ENCODE results near the gene ZNF644. TPM values are rescaled to one million over a fixed set of nuclear protein-coding genes. Genes with fewer than 3 reads are reported as not detected.
A peak's percentile ranks its signal among the peaks of the same experiment; 100 is the strongest.

Gene ZNF644
- total RNA-seq, 1 experiment from 2014 or later, result 32.4 TPM

- no peak for DNase-seq (ENCODE audit: low read depth)
Observed at GRCh38 chr1:91022518-91022929, 689 bp upstream of the ZNF644 start.

GRCh38 chr1:91020967-91021685, 709 bp downstream of the ZNF644 start:
- DNase-seq (ENCODE audit: low read depth), result peak; percentile 83

GRCh38 chr1:91020486-91020885, 1.3 kb downstream of the ZNF644 start:
- DNase-seq (ENCODE audit: low read depth), result no peak

DNA sequence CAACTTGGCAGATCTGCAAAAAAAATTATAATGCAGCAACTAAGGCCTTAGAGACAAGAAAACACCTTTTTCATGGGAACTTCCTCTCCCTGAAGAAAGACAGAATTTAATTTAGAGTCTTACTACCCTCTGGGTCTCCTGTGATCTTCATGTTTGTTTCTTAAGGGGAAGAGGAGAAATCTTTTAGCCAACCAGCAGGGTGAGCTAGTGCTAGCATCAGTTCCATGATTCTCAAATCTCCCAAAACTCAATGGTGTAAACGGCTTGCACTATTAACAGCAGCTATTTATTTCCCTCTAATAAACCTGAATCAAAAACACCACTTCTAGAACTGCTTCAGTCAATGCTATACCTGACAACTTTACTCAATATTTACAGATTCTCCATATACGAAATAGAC, 3.8 kb downstream of the ZNF644 start:
- no peak for DNase-seq (ENCODE audit: low read depth)

DNA sequence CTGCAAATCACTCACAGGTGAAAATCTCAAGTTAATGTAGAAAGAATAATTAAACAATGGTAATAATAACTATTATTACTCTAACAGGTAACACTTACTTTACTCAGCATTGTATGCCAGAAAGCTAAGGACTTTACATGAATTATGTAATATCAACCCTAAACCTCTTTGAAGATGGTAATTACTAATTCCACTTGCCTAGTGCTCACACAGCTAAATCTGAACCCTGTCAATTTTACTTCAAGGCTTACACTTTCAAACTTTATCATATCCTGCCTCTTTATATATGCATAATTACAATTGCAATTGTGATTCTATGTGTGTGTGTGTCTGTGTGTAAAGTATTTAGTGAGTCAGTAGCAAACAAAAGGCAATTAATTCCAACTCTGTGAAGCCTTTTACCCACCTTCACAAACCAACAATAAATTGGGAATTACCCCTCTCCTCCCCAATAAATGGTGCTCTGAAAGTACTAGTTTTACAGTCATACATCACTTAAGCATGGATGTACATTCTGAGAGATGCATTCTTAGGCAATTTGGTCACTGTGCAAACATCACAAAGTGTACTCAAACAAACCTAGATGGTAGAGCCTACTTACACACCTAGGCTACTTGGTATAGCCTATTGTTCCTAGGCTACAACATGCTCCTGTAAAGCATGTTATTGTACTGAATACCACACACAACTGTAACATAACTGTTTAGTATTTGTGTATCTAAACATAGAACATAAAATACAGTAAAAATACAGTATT, 5.9 kb downstream of the ZNF644 start:
- DNase-seq (ENCODE audit: low read depth), result peak; percentile 45

DNA sequence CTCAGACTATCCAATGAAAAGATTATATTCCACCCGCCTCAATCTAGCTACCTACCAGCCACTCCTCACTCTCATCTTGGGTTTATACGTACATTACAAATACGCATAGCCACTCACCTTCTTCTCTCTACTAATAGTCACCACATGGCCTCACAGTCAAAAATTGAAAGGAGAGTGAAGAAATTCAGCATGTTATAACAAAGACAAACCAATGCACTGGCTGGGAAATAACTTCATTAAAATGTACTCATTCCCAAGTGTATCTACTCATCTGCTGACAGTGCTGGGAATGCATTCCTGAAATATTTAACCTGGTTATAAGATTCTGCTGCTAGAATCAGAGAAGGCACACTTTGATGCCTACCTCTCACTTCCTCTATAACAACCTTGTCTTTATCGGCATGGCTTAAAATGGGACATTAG, 6.5 kb downstream of the ZNF644 start:
- DNase-seq (ENCODE audit: low read depth), result peak; percentile 7

DNA sequence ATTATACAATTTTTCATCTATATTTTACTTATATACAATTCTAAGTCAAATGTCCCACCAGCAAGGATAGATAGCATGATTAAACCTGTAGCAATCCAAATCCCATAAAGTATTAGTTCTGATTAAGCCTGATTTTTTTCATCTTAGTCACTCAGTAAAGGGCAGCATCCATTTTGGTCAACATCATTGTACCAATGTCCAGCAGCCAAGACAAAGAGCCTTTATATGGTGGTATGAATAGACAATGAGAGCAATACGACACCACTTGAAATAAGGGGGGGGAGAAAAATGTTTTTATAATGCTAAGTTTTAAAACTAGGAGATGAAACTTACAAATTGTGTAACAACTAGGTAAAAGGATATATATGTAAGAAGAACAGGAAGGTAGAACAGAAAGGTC, 7.4 kb downstream of the ZNF644 start:
- DNase-seq (ENCODE audit: low read depth), result peak; percentile 71

- DNase-seq (ENCODE audit: low read depth), result no peak
Observed at GRCh38 chr1:91013302-91013701, 8.5 kb downstream of the ZNF644 start.

DNA sequence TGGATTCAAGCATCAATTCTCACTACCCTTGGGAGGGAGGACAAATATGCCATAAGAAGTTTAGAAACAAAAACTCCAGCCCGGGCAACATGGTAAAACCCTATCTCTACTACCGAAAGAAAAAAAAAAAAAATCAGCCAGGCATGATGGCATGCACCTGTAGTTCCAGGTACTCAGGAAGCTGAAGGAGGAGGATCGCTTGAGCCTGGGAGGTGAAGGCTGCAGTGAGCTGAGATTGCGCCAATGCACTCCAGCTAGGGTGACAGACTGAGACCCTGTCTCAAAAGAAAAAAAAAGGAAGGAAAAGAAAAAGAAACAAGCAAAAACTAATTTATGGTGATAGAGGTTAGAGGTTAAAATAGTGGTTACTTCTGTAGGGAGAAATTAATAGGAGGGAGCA, 9.6 kb downstream of the ZNF644 start:
- no peak for DNase-seq (ENCODE audit: low read depth)

GRCh38 chr1:91011726-91012125, 10.1 kb downstream of the ZNF644 start:
- DNase-seq (ENCODE audit: low read depth), result no peak

GRCh38 chr1:91007827-91008226, 14.0 kb downstream of the ZNF644 start:
- no peak for DNase-seq (ENCODE audit: low read depth)

DNA sequence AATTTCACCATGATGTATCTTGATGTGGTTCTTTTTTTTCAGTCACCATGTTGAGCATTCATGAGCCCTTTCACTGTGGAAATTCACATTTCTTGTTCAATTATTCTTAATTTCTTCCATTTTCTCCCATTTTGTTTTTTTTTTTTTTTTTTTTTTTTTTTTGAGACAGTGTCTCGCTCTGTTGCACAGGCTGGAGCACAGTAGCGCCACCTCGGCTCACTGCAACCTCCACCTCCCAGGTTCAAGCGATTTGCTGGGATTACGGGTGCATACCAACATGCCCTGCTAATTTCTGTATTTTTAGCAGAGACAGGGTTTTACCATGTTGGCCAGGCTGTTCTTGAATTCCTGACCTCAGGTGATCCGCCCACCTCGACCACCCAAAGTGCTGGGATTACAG, 14.7 kb downstream of the ZNF644 start:
- no peak for DNase-seq (ENCODE audit: low read depth)

DNA sequence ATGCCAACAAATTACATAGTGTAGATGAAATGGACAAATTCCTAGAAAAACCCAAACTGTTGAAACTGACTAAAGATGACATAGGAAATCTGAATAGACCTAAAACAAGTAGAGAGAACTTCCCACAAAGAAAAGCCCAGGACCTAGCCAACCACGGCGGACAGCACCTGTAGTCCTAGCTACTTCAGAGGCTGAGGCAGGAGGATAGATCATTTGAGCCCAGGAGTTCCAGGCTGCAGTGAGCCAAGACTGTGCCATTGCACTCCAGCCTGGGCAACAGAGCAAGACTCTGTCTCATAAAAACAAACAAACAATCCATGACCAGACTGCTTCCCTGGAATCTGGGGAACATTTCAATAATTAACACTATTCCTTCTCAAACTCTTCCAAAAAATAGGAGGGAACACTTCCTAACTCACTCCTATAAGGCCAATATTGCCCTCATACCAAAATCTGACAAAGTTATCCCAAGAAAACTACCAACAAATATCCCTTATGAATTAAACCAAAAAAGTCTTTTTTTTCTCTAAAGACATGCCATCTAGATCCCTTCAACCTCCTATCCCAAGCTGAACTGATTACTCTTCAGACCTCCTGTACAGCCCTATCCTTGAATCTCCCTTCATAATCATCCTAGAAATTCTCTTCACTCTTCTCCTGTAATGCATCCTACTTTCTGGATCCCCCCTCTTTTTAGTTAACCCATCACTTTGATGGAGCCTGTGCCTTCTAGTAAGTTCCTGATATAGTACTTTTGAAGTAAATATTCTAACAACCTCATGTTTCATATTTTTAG, 15.5 kb downstream of the ZNF644 start:
- DNase-seq (ENCODE audit: low read depth), result no peak

DNA sequence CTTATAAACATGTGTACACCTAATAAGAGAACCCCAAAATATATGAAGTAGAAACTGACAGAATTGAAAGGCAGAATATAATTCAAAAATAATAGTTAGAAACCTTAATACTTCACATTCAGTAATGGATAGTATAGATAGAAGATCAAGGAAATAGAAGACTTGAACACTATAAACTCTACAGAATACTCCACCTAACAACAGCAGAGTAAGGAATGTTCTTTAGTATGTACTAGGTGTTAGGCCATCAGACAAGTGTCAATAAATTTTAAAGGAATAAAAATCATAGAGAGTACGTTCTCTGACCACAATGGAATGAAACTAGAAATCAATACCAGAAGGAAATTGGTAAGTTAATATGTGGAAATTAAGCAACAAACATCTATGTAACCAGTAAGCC, 16.6 kb downstream of the ZNF644 start:
- DNase-seq (ENCODE audit: low read depth), result no peak

DNA sequence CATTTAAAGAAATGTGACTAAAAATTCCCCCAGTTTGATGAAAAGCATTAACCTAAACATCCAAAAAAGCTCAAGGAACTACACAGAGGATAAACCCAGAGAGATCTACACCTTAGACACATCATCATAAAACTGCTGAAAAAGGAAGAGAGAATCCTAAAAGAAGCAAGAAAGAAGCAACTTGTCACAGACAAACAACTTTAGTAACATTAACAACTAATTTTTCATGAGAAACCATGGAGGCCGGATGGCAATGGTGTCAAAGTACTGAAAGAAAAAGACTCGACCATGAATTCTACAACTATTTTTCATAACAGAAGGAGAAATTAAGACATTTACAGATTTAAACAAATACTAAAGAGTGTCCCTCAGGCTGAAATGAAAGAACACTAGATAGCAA, 17.7 kb downstream of the ZNF644 start:
- no peak for DNase-seq (ENCODE audit: low read depth)

DNA sequence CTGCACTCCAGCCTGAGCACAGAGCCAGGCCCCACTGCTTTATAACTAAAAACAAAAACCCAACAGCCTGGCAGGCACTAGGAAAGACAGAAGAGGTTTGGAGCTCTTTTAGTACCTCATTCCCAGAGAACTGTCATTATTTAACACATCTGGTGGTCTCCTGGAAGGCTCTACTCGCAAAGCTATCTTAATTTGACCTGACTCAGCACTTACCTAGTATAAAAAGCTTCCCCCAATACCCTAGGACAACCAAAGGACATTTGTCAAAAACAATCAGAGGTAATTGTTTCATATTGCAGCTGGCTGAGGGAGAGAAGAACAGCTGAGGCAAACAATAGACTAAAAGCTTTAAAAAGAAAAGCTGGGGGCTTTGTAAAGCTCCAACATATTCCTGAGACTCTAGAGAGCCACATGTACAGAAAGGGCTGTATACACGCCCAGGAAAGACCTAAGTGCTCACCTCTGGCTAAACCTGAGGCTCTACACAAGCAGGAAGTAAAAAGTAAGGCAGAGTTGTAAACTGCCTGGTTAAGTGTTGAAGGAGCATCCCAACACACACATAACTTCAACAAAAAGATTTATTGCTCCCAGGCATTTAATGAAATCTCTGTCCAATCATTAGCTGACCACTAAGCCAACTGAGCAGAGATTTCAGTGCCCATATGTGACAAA, 25.0 kb downstream of the ZNF644 start:
- no peak for DNase-seq (ENCODE audit: low read depth)

- no peak for DNase-seq (ENCODE audit: low read depth)
Observed at GRCh38 chr1:90995311-90995894, 26.4 kb downstream of the ZNF644 start.

DNA sequence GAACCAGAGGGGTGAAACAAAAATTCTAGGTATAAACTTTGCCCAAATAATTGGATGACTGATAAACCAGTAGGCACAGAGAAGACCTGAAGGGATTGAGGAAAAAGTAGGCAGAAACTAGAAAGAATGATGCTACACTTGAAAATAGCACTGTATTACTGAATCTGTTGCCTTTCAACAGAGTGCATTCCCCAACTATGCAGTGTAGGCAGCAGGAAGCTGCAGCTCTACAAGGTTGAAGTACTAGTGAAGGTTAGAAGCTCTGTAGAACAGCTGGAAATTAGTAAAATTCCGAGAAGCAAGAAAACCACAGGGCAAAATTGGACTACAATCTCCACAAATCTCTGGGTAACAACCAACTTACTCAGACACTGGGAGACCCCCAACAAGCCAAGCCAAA, 27.4 kb downstream of the ZNF644 start:
- DNase-seq (ENCODE audit: low read depth), result no peak

- DNase-seq (ENCODE audit: low read depth), result no peak
Observed at GRCh38 chr1:90993245-90993644, 28.6 kb downstream of the ZNF644 start.

DNA sequence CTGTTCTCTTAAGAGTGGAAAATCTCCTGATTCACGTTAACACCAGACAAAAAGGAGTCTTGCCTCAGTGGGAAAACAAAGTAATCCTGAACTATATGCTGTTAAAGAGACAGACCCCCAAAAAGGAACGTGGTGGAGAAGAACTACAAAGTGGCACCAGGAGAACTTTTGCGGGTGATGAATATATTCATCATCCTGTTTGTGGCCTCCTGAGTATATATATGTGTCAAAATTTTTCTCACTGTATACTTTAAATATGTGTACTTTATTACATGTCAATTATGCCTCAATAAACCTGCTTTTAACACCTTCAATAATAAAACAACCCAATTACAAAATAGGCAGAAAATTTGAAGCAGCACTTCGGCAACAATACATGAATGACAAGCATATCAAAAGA, 31.1 kb downstream of the ZNF644 start:
- no peak for DNase-seq (ENCODE audit: low read depth)

DNA sequence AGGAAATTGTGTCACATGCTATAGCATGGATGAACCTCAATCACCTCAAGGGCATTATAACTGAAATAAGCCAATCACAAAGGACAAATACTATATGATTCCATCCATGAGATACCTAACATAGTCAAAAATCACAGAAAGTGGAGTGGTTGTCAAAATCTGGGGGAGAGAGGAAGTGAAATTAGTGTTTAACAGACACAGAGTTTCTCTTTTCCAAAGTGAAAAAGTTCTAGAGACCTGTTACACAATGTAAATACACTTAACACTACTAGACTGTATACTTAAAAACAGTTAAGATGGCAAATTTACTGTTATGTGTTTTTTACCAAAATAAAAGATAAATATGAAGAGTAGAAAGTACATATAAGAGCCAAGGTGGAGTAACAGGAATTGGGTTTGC, 31.8 kb downstream of the ZNF644 start:
- no peak for DNase-seq (ENCODE audit: low read depth)

All from HT1080 (cell line).